Kidney capillary endothelial cell (primary cell): Measurements from ENCODE around the gene SHB.

Experiments
- DNase-seq: peaks from one replicate; pipeline ENCODE4 v3.0.0-alpha.2; 2018; ENCODE audit warnings: low spot score

SHB gene

DNA sequence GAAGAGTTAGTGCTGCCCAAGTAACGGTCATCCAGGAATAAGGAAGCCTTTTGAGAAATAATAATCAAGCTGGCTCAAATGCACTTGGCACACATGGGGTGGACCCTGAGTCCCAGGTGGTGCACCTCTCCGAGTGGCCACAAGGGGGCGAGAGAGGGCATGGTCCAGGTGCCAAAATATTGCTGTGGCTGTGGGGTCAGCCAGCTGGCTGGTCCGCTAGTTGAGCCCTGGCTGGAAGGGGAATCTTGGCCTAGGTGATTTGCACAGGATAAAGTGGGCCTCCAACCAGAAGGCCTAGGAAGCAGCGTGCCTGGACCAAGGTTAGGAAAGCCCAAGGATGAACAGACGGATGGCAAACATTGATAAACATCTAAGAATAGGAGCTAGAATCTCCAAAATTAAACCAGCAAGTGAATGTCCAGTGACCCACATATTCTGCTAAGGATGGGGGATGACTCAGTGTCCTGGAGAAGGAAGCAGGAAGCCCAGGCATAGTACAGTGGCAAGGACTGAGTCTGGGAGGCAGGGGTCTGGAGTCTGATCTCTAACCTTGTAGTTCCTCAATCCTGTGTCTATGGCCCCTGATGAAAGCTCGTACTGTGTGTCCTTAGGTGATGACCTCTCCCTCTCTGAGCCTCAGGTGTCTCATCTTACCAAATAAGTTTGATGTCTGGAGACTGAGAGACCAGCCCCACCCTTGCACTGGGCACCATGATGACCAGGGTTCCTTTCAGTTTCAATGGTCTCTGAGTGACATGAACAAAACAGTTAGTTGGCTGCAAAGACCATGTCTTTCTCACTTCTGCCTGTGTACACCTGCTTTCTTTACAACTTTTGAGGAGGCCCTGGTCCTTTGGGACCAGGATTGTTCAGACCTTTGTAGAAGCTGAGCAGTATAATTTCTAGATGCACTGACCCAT is 19.2 kb upstream of the SHB start:
- DNase-seq = peak; percentile 83

DNA sequence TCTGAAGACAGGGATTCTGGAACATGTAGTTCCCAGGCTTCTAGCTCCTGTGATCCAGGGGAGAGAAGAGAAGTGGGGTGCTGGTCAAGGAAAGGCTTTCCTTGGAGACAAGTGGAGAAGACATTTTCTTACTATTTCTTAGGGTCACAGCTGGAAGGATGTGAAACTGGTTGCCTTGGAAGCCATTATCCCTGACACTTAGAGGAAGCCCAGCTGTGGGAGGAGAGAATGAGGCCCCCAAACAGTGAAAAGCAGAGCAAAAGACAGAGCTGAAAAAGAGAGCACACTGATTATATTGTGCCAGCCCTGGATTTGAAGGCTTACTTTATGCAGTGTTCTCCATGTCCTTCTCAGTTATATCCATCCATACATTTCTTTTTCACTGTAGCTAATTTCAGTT is 17.5 kb upstream of the SHB start:
- DNase-seq = no peak

DNA sequence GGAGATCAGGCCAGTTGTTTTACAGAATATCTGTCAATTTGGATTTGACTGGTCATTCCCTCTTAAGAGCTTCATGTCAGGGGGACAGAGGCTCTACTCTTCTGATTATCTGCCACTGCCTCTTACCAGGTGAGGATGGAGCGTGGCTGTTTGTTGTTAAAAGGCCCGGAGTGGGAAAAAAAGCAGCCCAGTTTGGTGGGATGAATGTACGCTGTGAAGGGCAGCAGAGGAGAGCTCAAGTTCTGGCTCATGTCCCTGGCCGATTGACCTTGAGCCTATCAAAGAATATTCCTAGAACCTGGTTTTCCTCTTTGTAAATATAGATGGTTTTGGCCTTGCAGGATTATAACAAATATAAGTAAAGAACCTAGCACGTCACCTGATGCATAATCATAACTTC is 16.3 kb upstream of the SHB start:
- no peak for DNase-seq

DNA sequence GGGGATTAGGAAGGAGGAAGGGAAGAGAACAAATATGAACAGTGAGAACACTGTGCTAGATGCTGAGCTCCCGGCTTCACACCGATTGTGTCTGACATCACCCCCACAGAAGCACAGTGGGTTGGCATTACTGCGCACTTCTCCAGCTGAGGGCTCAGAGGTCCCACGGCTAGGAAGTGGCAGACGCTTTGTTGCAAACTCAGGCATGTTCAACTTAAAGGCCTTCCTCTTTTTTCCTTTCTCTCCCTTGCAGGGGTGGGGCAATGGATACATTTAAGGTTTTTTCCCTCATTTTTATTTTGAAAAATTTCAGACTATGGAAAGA is 15.5 kb upstream of the SHB start:
- DNase-seq = no peak

DNA sequence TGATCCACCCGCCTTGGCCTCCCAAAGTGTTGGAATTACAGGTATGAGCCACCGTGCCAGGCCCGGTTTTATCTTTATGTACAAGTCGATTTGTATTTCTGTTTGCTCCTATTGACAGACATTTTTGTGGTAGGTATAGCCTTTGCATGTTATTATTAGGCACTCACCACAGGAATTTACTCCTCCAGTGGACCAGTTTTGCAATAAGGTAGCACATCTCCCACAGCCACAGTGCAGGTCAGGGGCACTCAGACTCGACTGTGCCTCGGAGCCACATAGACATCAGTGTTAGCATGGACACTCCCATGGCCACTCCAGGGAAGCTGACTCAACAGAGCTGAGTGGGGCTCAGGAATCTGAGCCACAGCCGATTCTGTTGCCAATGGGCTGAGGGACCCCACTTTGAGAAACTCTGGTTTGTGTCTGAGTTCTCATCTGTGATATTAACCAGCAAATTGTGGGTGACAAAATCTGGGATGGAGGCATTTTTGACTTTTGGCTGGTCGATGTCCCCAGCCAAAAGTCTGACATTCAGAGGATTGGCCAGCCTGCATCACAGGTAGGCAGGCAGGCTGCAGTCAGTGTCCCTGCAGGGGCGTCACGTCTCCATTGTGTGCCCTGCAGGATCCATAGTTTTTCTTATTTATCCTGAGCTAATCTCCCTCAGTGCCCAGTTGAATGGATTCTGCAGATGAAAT is 15.0 kb upstream of the SHB start:
- DNase-seq = no peak

DNA sequence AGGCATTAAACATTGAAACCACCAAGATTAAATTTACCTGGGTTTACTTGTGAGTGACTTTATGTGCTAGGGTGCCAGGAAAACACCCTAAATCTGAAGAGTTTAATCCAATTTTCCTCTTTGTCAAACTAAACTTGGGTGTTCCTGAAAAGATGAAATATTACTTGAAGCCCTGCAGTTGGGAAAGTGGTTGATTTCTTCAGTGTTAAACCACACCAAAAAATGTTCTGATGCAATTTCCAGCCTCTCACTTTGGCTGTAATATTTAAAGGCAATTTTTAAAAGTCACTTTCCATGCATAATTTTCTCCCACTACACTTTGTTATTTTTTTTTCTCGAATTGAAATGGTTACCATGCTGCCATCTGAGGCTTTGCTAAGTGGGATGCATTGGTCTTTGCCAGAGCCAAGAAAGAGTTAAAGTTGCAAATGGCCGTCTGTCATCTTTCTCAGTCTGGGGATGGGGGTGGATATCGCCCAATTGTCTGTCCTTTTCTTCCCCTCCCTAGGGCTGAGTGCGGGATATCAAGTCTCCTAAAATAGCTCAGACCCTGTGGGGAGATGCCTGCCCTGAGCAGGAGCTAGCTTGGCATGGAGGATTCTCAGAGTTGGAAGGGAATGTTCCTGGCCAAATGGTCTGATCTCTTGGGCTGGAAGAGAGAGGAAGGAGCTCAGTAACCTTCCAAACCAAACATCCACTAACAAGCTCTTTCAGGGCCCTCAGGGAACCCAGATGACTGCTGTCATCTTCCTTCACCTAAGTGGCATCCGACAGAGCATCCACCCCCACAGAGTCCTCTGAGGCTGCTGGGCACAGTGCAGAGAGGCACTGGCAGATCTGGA is 13.6 kb upstream of the SHB start:
- no peak for DNase-seq

DNA sequence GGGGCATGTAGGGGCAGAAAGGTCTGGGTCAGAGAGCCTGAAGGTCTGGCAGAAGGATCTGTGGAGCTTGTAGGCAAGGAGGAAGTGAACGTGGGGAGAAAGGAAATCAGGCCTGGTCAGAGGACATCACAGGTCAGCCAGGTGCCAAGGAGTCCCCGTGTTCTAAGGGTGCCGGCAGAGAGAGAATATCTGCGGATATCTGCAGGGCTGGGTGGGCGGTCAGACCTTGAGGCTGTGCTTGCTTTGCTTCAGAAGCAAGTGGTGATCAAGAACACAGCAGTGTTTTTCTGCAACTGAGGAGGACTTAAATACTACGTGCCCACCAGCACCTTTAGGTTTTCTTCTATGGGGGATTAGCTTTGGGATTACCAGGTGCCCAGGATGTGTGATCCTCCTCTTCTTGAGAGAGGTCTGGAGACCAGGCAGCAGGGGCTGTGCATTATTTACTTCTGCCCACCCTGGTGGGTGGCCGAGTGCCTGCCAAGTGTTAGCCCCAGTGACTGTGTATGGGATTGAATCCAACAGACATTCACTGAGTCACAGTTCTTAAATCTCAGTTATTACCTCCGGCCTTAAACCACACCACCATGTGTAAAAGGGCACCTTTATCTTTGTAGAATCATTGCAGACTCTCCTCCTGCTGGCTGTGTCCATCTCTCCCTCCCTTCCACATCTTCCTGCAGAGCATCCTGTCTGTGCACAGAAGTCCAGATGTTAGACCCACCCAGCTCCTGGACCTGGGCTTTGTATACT is 12.5 kb upstream of the SHB start:
- DNase-seq = no peak

DNA sequence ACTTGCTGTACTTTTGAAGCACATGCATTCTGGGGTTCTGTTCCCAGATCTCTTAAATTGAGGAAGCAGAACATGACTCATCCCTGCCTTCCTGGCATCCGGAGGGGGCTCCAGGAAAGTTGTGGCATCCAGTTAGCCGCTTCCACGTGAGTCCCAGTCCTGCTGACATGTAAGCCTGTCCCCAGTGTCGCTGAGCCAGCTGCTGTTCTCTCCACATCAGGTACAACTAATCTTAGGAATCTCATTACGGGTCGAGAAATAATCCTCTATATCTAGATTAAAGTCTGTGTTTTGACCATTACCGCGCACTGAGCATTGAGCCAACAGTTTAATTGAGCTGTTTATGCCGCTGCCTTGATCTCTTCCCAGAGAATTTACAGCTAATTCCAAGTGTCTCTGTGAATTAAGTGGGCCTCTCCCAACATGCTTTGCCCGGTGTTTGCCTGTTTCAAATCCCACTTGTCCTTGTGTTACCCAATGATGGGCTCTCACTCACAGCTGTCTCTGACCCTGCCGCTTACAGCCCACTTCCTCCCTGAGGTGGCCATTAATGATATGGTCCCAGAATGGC is 10.5 kb upstream of the SHB start:
- DNase-seq = peak; percentile 80

DNA sequence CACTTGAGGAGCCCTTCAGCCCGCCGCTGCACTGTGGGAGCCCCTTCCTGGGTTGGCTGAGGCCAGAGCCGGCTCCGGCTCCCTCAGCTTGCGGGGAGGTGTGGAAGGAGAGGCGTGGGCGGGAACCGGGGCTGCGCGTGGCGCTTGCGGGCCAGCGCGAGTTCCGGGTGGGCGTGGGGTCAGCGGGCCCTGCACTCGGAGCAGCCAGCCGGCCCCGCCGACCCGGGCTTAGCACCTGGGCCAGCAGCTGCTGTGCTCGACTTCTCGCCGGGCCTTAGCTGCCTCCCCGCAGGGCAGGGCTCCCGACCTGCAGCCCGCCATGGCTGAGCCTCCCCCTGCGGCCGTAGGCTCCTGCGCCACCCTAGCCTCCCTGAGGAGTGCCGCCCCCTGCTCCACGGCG is 6.2 kb upstream of the SHB start:
- DNase-seq = no peak

DNA sequence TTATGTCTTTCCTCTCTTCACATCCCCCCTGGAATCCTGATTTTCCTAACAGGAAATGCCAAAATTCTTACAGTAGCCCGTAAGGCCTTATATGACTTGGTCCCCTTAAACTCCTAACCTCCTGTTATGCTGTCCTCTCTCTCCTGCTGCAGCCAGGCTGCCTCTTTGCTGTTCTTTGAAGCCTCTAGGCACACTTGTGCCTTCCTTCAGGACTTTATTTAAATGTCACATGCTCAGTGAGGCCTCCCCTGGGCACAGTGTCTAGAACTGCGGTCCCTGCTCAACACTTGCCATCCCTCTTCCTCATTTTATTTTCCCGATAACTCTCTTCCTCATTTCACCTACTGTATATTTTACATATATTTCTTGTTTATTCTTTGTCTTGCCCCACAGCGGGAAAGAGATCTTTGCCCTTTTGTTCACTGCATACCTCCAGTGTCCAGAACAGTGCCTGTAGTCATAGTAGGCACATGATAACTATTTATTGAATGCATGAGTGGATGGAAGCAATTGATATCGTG is 5.5 kb upstream of the SHB start:
- DNase-seq = peak; percentile 62

DNA sequence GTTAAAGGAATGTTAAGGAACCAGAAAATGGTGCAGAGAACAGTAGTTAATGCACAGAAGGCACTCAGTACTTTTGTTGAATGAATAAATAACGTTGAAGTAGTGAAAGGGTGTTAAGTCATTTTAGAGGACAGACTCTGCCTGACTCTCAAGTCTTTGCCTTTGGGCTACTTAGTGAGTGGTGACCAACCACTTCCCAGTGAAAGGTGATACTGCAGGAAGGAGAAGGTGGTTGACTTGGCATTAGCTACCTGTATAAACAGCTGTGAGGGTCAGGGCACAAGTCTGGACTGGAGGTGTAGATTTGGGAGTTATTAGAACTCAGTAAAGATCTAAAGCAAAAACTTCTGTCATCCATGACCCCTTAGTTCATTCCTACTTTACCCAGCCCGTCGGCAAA is 4.9 kb upstream of the SHB start:
- DNase-seq = no peak

DNA sequence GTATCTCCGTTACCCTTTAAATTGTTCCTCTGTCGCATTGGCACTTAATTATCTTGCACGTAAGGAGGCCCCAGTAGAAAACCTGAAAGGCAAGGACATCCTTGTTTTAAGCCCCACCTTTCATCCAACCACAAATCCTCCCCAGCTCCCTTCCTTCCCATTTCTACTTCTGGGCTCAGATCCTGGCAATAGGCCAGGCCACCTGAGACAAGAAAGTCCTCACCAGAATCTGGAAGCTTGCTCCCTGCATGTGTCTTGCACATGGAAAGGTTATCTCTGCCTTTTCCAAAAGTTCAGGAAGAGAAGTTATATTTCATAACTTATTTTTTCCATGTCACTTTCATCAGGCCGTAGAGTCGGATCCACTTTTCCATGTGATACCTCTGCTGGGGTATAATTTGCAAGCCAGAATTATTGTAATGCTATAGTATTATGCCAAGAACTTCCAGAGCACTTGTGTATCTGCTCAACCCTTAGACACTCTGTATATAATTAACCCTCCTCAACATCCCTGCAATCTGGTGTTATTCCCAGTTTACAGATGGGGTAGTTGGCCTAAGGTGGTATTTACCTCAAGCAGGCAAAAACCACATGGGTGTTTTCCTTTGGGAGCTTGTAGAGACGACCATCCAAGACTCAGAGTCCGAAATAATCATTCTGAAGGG is 2.6 kb upstream of the SHB start:
- DNase-seq = no peak

DNA sequence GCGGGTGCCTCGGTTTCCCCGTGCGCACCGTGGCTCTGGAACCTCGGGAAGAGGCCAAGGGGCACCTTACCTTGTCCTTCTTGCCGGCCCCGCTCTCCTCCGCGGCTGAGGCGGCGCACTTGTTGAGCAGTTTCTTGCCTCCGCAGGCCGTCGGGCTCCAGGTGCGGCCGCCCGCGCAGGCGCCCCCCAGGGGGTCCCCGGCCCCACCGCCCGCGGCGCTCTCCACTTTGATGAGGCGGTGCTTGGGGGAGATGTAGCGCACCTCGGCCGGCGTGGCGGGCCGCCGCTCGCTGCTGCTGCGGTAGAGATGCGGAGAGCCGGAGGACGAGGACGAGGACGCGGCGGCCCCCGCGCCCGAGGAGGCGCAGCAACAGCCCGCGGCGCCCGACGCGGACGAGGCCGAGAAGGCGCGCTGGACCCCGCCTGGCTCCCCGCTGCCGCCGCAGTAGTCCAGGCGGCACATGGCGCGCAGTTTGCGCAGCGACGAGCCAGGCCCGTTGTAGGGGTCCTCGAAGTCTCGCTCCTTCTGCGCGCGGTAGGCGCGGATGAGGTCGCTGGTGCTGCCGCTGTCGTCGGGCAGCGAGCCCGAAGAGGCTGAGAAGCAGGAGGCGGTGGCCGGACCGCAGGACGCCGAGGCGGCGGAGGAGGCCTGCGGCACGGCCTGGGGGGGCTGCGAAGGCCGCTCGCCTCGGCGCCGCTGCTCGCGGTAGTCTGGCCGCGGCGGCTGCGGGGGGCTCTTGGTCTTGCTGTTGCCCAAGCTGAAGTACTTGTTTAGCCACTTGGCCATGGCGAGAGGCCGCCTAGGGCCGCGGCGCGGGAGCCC is 957 bp downstream of the SHB start:
- DNase-seq = no peak

DNA sequence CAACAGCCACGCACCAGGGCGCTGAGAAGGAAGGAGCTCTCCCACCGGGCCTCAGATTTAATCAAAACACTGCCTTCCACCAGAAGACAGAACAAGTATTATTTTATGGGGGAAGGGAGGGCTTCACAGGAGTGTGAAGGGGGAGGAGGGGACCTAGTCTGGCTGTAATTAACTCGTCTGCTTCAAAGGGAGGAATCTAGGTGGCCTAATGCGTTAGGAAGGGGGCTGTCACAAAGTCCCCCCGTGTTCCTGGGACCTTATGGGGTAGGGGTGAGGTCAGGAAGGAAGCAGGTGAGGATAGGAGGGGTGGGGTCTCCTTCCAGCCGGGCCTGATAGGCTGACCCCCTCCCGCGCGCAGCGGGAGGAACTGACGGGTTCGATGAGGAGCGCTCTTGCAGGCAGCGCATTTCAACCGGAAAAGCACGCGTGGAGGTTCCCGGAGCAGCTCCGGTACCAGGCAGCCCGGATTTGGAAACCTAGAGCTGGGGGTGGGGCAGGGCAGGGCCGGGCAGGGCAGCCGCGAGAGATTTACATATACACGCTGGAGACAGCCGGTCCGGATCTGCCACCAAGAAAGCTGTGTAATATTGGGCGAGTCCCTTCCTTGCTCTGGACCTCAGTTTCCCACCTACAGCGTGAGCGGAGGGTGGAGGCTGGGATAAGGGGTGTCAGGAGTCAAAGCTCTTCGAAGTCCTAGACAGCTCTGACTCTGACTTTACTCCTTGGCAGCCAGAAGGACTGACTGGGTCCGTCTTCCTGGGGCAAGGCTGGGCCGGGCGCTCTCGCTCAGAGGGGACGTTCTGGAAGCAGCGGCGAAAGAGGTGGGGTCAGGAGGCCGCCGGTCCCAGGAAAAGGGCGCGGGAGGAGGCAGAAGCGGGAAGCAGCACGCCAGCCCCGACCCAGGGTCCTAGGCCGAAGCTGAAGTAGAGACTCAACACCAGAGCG is 1.8 kb downstream of the SHB start:
- DNase-seq = no peak

DNA sequence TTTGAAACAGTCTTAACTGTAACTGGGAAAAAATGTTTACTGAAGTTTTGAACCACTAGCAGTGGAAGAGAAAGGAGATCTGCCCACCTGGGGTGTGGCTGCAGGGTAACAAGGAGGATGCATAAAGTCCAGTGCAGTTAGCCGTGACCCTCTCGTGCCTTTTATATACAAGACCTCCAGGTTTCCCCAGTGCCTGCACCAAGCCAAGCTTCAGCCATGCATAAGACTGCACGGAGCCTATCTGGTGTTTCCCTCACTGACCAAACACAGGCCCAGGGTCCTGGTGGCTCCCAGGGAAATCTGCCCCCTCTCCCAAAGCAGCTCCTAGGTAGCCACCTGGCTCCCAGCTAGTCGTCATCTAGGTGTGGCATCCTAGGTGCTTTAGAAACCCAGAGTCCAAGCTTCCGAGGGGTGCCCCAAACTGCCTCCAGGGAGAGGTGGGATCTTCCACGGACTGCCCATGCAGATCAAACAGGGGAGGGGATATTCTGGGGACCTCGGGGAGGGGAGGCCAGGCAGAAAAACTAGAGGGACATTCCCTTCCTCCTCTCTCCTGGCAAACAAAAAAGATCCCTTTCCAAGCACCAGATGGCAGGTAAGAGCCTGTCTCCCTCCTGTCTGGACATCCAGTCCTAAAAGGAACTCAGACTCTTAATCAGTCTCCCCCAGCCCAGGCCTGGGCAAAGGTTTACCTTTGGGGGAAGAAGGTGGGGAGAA is 2.7 kb downstream of the SHB start:
- DNase-seq = no peak

DNA sequence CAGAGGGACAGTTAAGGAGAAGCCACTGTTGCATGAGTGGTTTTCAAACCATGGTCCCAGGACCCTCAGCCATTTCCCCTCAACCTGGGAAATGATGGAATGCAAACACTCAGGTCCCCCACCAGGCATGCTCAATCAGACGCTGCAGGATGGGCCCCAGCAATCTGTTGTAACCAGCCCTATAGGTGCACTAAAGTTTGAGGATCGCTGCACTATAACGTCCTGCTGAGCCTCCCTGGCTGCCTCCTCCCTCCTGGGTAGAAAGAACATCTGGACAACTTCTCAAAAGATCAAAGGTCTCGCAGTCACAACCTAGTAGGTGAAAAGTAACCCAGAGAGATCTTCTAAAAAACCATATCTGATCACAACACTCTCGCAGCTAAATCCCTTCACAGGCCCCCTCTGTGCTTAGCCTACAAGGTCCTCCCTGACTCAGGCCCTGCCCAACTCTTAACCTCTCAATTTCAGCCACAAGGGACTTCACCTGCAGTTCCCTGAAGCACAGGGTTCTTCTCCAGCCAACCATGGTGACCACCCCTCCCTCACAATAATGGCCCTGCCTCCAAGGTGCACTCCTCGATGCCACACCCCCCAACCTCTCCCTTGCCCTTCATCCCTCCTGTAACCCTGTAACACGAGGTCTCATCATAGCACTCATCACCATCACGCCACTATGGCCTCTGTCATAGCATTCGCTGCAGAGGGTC is 3.5 kb downstream of the SHB start:
- DNase-seq = no peak

DNA sequence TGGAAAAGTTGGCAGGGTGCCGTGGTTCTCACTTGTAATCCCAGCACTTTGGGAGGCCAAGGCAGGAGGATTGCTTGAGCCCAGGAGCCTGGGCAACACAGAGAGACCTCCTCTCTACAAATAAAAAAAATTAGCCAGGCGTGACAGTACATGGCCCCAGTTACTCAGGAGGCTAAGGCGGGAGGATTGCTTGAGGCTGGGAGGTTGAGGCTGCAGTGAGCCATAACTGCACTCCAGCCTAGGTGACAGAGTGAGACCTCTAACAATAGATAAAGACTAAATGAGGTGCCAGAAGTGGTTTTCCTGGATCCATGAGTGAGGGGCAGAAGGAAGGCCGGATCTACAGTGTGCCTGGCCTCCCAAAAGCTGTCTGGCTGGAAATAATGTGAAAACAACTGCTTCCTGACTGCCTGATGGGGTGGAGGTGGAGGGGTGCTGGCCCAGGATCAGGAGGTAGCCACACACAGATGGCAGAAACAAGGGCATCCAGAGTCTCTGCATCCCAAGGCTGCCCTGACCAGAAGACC is 4.1 kb downstream of the SHB start:
- no peak for DNase-seq
